Anterior cingulate cortex (tissue), 58 donors: ENCODE data around the gene DBNDD1.
"Not testable (repeated sequence)": the region's sequence is repeated elsewhere in the genome, so short reads cannot be mapped to it uniquely, and the experiment has no call there.

ENCODE experiments used
- DNase-seq, 58 donors: peaks; one replicate each; lab custom pipeline; 2025; lab: John Stamatoyannopoulos, UW

The DBNDD1 gene

GRCh38 chr16:89969741-89970410 lies 49.4 kb downstream of the DBNDD1 start:
- peak in 6 of 58 donors; percentile 5 to 22 (median 10) for DNase-seq

- DNase-seq: not testable (repeated sequence)
Observed at GRCh38 chr16:89968074-89968473, 51.2 kb downstream of the DBNDD1 start.

GRCh38 chr16:89967436-89967835 lies 51.8 kb downstream of the DBNDD1 start:
- not testable (repeated sequence) for DNase-seq

GRCh38 chr16:89966756-89967155 lies 52.5 kb downstream of the DBNDD1 start:
- no peak for DNase-seq

- DNase-seq: no peak
Observed at GRCh38 chr16:89965447-89966225, 53.6 kb downstream of the DBNDD1 start.

GRCh38 chr16:89964201-89964600 lies 55.1 kb downstream of the DBNDD1 start:
- no peak for DNase-seq

GRCh38 chr16:89962754-89963498 lies 56.3 kb downstream of the DBNDD1 start:
- DNase-seq: no peak

GRCh38 chr16:89961920-89962319 lies 57.3 kb downstream of the DBNDD1 start:
- DNase-seq: no peak

- no peak for DNase-seq
Observed at GRCh38 chr16:89960966-89961365, 58.3 kb downstream of the DBNDD1 start.

- DNase-seq: no peak
Observed at GRCh38 chr16:89958596-89958995, 60.7 kb downstream of the DBNDD1 start.

- DNase-seq: peak in 20 of 58 donors; percentile 6 to 52 (median 21)
Observed at GRCh38 chr16:89958068-89958467, 61.2 kb downstream of the DBNDD1 start.

GRCh38 chr16:89957216-89957785 lies 62.0 kb downstream of the DBNDD1 start:
- no peak for DNase-seq

GRCh38 chr16:89956505-89957215 lies 62.6 kb downstream of the DBNDD1 start:
- no peak for DNase-seq

GRCh38 chr16:89955001-89955685 lies 64.1 kb downstream of the DBNDD1 start:
- no peak for DNase-seq
